GM12878 (cell line): Measurements from ENCODE around the gene FAM171A1. TPM values are rescaled to one million over a fixed set of nuclear protein-coding genes. Genes with fewer than 3 reads are reported as not detected.

Experiments used
- ATAC-seq: fragments of 200-7000 bp; cut with Tn5 transposase; 3 replicates; pipeline ENCODE4 v1.9.1; 2020; ENCODE audit warnings: mild to moderate bottlenecking, moderate library complexity
- BruUV-seq: library from RNA; stranded (reverse); fragments of 400-500 nt; replicated peaks from 2 replicates; lab custom pipeline; 2021; lab: Mats Ljungman, UMichigan
- CTCF ChIA-PET: fragments of 300-600 bp; sonication (Branson Sonifier 250); formaldehyde crosslinking; extraction: SDS; loops from one replicate; lab custom pipeline; 2021; ENCODE audit warnings: inconsistent platforms; lab: Yijun Ruan, JAX
- POLR2A ChIA-PET: fragments of 350-600 bp; formaldehyde crosslinking; extraction: SDS; loops from one replicate; lab custom pipeline; 2021; ENCODE audit warnings: inconsistent platforms; lab: Charles Lee
- RAD21 ChIA-PET: fragments of 300-600 bp; sonication (Branson Sonifier 250); formaldehyde crosslinking; loops from one replicate; lab custom pipeline; 2023; ENCODE audit warnings: antibody characterized with exemption; ENCODE audit not compliant: unreplicated experiment; lab: Charles Lee
- SMC1A ChIA-PET: fragments of 300-600 bp; sonication (Branson Sonifier 250); formaldehyde crosslinking; loops from one replicate; lab custom pipeline; 2023; ENCODE audit not compliant: unreplicated experiment, uncharacterized antibody; lab: Charles Lee
- DNase-seq: peaks from one replicate; pipeline ENCODE4 v3.0.0-alpha.2; 2011; ENCODE audit warnings: low read depth, low spot score
- FAIRE-seq: peaks from 3 replicates; lab custom pipeline; 2011; peaks lifted over from hg19 to GRCh38; lab: Jason Lieb, UNC
- H2AFZ ChIP-seq: 2 replicates; pipeline ENCODE4 v1.6.0; 2011; ENCODE audit warnings: low read depth, low read length, control low read depth; ENCODE audit not compliant: control insufficient read depth
- H3K27ac ChIP-seq: 2 replicates; pipeline ENCODE4 v1.5.1; 2011; ENCODE audit warnings: control low read depth; ENCODE audit not compliant: control insufficient read depth, insufficient read depth
- H3K27me3 ChIP-seq, 2 experiments: replicated peaks in 1 of 2; 2 replicates each; pipeline versions ENCODE4 v1.6.0 to v1.6.1; 2011; ENCODE audit warnings: low read length in 1 of 2; ENCODE audit not compliant: control insufficient read depth in 2 of 2, insufficient read depth in 2 of 2
- H3K36me3 ChIP-seq, 2 experiments: 2 replicates each; pipeline ENCODE4 v1.5.1; 2011; ENCODE audit warnings: low read length in 1 of 2; ENCODE audit not compliant: control insufficient read depth in 2 of 2, insufficient read depth in 2 of 2
- H3K4me1 ChIP-seq: 2 replicates; pipeline ENCODE4 v1.6.1; 2011; ENCODE audit warnings: mild to moderate bottlenecking, low read length, moderate library complexity, mixed read lengths; ENCODE audit not compliant: control insufficient read depth, insufficient read depth
- H3K4me2 ChIP-seq: 2 replicates; pipeline ENCODE4 v1.6.0; 2011; ENCODE audit warnings: control low read depth; ENCODE audit not compliant: control insufficient read depth, insufficient read depth
- H3K4me3 ChIP-seq: fragments of 200-600 bp; sonication (generic); 2 replicates; pipeline ENCODE4 v1.5.1; 2016
- H3K79me2 ChIP-seq: 2 replicates; pipeline ENCODE4 v1.6.0; 2011; ENCODE audit warnings: low read length; ENCODE audit not compliant: control insufficient read depth, insufficient read depth
- H3K9ac ChIP-seq: 2 replicates; pipeline ENCODE4 v1.8.0; 2011; ENCODE audit warnings: low read length, control low read depth, mixed read lengths; ENCODE audit not compliant: control insufficient read depth, insufficient read depth
- H3K9me3 ChIP-seq: replicated peaks from 3 replicates; pipeline ENCODE4 v1.5.1; 2011; ENCODE audit warnings: mild to moderate bottlenecking, low read length; ENCODE audit not compliant: control insufficient read depth, insufficient read depth
- H4K20me1 ChIP-seq: 2 replicates; pipeline ENCODE4 v1.6.0; 2011; ENCODE audit not compliant: control insufficient read depth, insufficient read depth
- EGR1 ChIP-seq, 2 experiments: IDR thresholded peaks; 1 replicate in 1 of 2; 2 replicates in 1 of 2; pipeline ENCODE4 v1.6.1; 2011 to 2012; ENCODE audit warnings: low read depth in 2 of 2, low read length in 2 of 2, borderline replicate concordance in 1 of 2, mild to moderate bottlenecking in 1 of 2, moderate library complexity in 1 of 2
- FOXK2 ChIP-seq: fragments of 450-650 bp; IDR thresholded peaks from 2 replicates; pipeline ENCODE4 v1.6.1; 2017; ENCODE audit warnings: mild to moderate bottlenecking, moderate library complexity
- YY1 ChIP-seq: IDR thresholded peaks from 2 replicates; pipeline ENCODE4 v1.6.1; 2011; ENCODE audit warnings: low read depth, mild to moderate bottlenecking, low read length
- WGBS: methylation state at CpG from one replicate; pipeline ENCODE4 v1.1.6; 2016; ENCODE audit warnings: low lambda C conversion rate; ENCODE audit not compliant: insufficient replicate concordance, insufficient coverage; ENCODE audit errors: missing lambda C conversion rate; 5-methylcytosine and 5-hydroxymethylcytosine counted together
- in situ Hi-C: fragments of 300-500 bp; cut with MboI; formaldehyde crosslinking; loops from 9 replicates; pipeline ENCODE4 v1.14.3; 2018; ENCODE audit warnings: mixed read lengths
- intact Hi-C: fragments of 100-400 bp; cut with micrococcal nuclease; formaldehyde crosslinking; loops from one replicate; pipeline ENCODE4 v1.14.2; 2022; ENCODE audit not compliant: unreplicated experiment
- polyA plus RNA-seq, 11 experiments: library from polyadenylated mRNA; depleted of rRNA in 4 of 11; unstranded in 6 of 11; stranded (reverse) in 5 of 11; fragments of >200 nt; fragmentation: Nextera tagmentation in 4 of 11; fragmentation: Illumina TruSeq in 1 of 11; extraction: Ambion mirVana in 4 of 11; extraction: Trizol in 1 of 11; gene quantifications; 1 replicate in 1 of 11; 2 replicates in 10 of 11; pipeline versions ENCODE4 v1.2.1 to v1.2.3, GENCODE V29; 2011 to 2016; ENCODE audit warnings: inconsistent platforms in 2 of 11, missing spikeins in 2 of 11, low read depth in 1 of 11
- total RNA-seq, 4 experiments: library from RNA; depleted of rRNA in 3 of 4; stranded (reverse); fragments of >200 nt in 3 of 4; fragmentation: Illumina TruSeq in 1 of 4; extraction: Trizol in 1 of 4; gene quantifications; 2 replicates each; pipeline versions ENCODE4 v1.2.1 to v1.2.3, GENCODE V29; 2013 to 2021

The FAM171A1 gene
- total and polyA plus RNA-seq, 10 of the 15 experiments (the other 5 are each of a cell fraction or from before 2014, with no cell fraction given): 0.05 to 0.28 (median 0.10) TPM; not detected in 1

- TF ChIP-seq YY1 (0 out of 2 replicates have a peak, but pooled peaks have one; percentile 17), EGR1 (IDR thresholded peaks at IDR 0.05; ENCODE audit: borderline replicate concordance in 1 of 2, low read depth in 2 of 2, low read length in 2 of 2) (peak in 1 of 2 experiments; percentile 51; a peak in 1 of 3 replicates)
These were observed 203.4 kb downstream of the FAM171A1 start (continued) for GRCh38 chr10:15167411-15168290.

- POLR2A ChIA-PET: interaction anchor here (1.5 to 2.1 kb wide), 2 partner anchors 43 to 64 kb away, joined by 3 to 13 read pairs; no protein-coding TSS in a partner anchor
- Histone ChIP-seq H3K9me3 (no peaks in the 10 kb centered on the region), H3K27me3 (no peaks in the 10 kb centered on the region; a peak in 1 of 4 replicates), H3K27ac (no peak overlapping the region), H3K79me2 (peaks cover 4% of the 10 kb centered on the region; the same call in 1 of the 2 replicates), H3K4me3 (no peak overlapping the region), H2AFZ (no peak overlapping the region), H4K20me1 (no peaks in the 10 kb centered on the region), H3K36me3 (no peaks in the 10 kb centered on the region), H3K4me1 (peaks cover 8% of the 10 kb centered on the region; the same call in 1 of the 2 replicates), H3K4me2 (peak overlapping the region; percentile 82), H3K9ac (no peak overlapping the region)
- no peak for TF ChIP-seq FOXK2
- RAD21 ChIA-PET: interaction anchor here (1.3 to 3.6 kb wide), 6 partner anchors 24 to 213 kb away, joined by 4 to 39 read pairs (median 4); partner anchors contain the start of gene RPP38
- intact Hi-C loops: no loop called here
- DNase-seq (no peak), ATAC-seq (no peak), FAIRE-seq (no peak)
- CTCF ChIA-PET: interaction anchor here (0.9 to 6.2 kb wide), 10 partner anchors 11 to 63 kb away, joined by 3 to 38 read pairs (median 4); no protein-coding TSS in a partner anchor
- no TSS peak for BruUV-seq
- in situ Hi-C loops: loop anchor here (25.0 kb wide), 1 partner anchor 1271 kb away; the partner anchor contains the start of gene PTER
- WGBS: 50% methylated on average over 2 of the region's 2 CpGs
- SMC1A ChIA-PET: interaction anchor here (0.7 to 8.5 kb wide), 9 partner anchors 8 to 67 kb away, joined by 3 to 86 read pairs (median 4); no protein-coding TSS in a partner anchor
These were observed 204.8 kb downstream of the FAM171A1 start for GRCh38 chr10:15166325-15166724.
